GM12878 (cell line): ENCODE results near the gene INSRR. TPM values are rescaled to one million over a fixed set of nuclear protein-coding genes. Genes with fewer than 3 reads are reported as not detected.

Experiments
- ATAC-seq: fragments of 200-7000 bp; cut with Tn5 transposase; 3 replicates; pipeline ENCODE4 v1.9.1; 2020; ENCODE audit warnings: mild to moderate bottlenecking, moderate library complexity
- BruUV-seq: library from RNA; stranded (reverse); fragments of 400-500 nt; replicated peaks from 2 replicates; lab custom pipeline; 2021; lab: Mats Ljungman, UMichigan
- CTCF ChIA-PET: fragments of 300-600 bp; sonication (Branson Sonifier 250); formaldehyde crosslinking; extraction: SDS; loops from one replicate; lab custom pipeline; 2021; ENCODE audit warnings: inconsistent platforms; lab: Yijun Ruan, JAX
- POLR2A ChIA-PET: fragments of 350-600 bp; formaldehyde crosslinking; extraction: SDS; loops from one replicate; lab custom pipeline; 2021; ENCODE audit warnings: inconsistent platforms; lab: Charles Lee
- RAD21 ChIA-PET: fragments of 300-600 bp; sonication (Branson Sonifier 250); formaldehyde crosslinking; loops from one replicate; lab custom pipeline; 2023; ENCODE audit warnings: antibody characterized with exemption; ENCODE audit not compliant: unreplicated experiment; lab: Charles Lee
- SMC1A ChIA-PET: fragments of 300-600 bp; sonication (Branson Sonifier 250); formaldehyde crosslinking; loops from one replicate; lab custom pipeline; 2023; ENCODE audit not compliant: unreplicated experiment, uncharacterized antibody; lab: Charles Lee
- DNase-seq: peaks from one replicate; pipeline ENCODE4 v3.0.0-alpha.2; 2011; ENCODE audit warnings: low read depth, low spot score
- FAIRE-seq: peaks from 3 replicates; lab custom pipeline; 2011; peaks lifted over from hg19 to GRCh38; lab: Jason Lieb, UNC
- H2AFZ ChIP-seq: 2 replicates; pipeline ENCODE4 v1.6.0; 2011; ENCODE audit warnings: low read depth, low read length, control low read depth; ENCODE audit not compliant: control insufficient read depth
- H3K27ac ChIP-seq: 2 replicates; pipeline ENCODE4 v1.5.1; 2011; ENCODE audit warnings: control low read depth; ENCODE audit not compliant: control insufficient read depth, insufficient read depth
- H3K27me3 ChIP-seq, 2 experiments: replicated peaks in 1 of 2; 2 replicates each; pipeline versions ENCODE4 v1.6.0 to v1.6.1; 2011; ENCODE audit warnings: low read length in 1 of 2; ENCODE audit not compliant: control insufficient read depth in 2 of 2, insufficient read depth in 2 of 2
- H3K36me3 ChIP-seq, 2 experiments: 2 replicates each; pipeline ENCODE4 v1.5.1; 2011; ENCODE audit warnings: low read length in 1 of 2; ENCODE audit not compliant: control insufficient read depth in 2 of 2, insufficient read depth in 2 of 2
- H3K4me1 ChIP-seq: 2 replicates; pipeline ENCODE4 v1.6.1; 2011; ENCODE audit warnings: mild to moderate bottlenecking, low read length, moderate library complexity, mixed read lengths; ENCODE audit not compliant: control insufficient read depth, insufficient read depth
- H3K4me2 ChIP-seq: 2 replicates; pipeline ENCODE4 v1.6.0; 2011; ENCODE audit warnings: control low read depth; ENCODE audit not compliant: control insufficient read depth, insufficient read depth
- H3K4me3 ChIP-seq: fragments of 200-600 bp; sonication (generic); 2 replicates; pipeline ENCODE4 v1.5.1; 2016
- H3K79me2 ChIP-seq: 2 replicates; pipeline ENCODE4 v1.6.0; 2011; ENCODE audit warnings: low read length; ENCODE audit not compliant: control insufficient read depth, insufficient read depth
- H3K9ac ChIP-seq: 2 replicates; pipeline ENCODE4 v1.8.0; 2011; ENCODE audit warnings: low read length, control low read depth, mixed read lengths; ENCODE audit not compliant: control insufficient read depth, insufficient read depth
- H3K9me3 ChIP-seq: replicated peaks from 3 replicates; pipeline ENCODE4 v1.5.1; 2011; ENCODE audit warnings: mild to moderate bottlenecking, low read length; ENCODE audit not compliant: control insufficient read depth, insufficient read depth
- H4K20me1 ChIP-seq: 2 replicates; pipeline ENCODE4 v1.6.0; 2011; ENCODE audit not compliant: control insufficient read depth, insufficient read depth
- CEBPZ ChIP-seq: fragments of 150-350 bp; IDR thresholded peaks from 2 replicates; pipeline ENCODE4 v1.6.1; 2016; ENCODE audit warnings: low read depth, low read length
- WGBS: methylation state at CpG from one replicate; pipeline ENCODE4 v1.1.6; 2016; ENCODE audit warnings: low lambda C conversion rate; ENCODE audit not compliant: insufficient replicate concordance, insufficient coverage; ENCODE audit errors: missing lambda C conversion rate; 5-methylcytosine and 5-hydroxymethylcytosine counted together
- in situ Hi-C: fragments of 300-500 bp; cut with MboI; formaldehyde crosslinking; loops from 9 replicates; pipeline ENCODE4 v1.14.3; 2018; ENCODE audit warnings: mixed read lengths
- intact Hi-C: fragments of 100-400 bp; cut with micrococcal nuclease; formaldehyde crosslinking; loops from one replicate; pipeline ENCODE4 v1.14.2; 2022; ENCODE audit not compliant: unreplicated experiment
- polyA plus RNA-seq, 11 experiments: library from polyadenylated mRNA; depleted of rRNA in 4 of 11; unstranded in 6 of 11; stranded (reverse) in 5 of 11; fragments of >200 nt; fragmentation: Nextera tagmentation in 4 of 11; fragmentation: Illumina TruSeq in 1 of 11; extraction: Ambion mirVana in 4 of 11; extraction: Trizol in 1 of 11; gene quantifications; 1 replicate in 1 of 11; 2 replicates in 10 of 11; pipeline versions ENCODE4 v1.2.1 to v1.2.3, GENCODE V29; 2011 to 2016; ENCODE audit warnings: inconsistent platforms in 2 of 11, missing spikeins in 2 of 11, low read depth in 1 of 11
- total RNA-seq, 4 experiments: library from RNA; depleted of rRNA in 3 of 4; stranded (reverse); fragments of >200 nt in 3 of 4; fragmentation: Illumina TruSeq in 1 of 4; extraction: Trizol in 1 of 4; gene quantifications; 2 replicates each; pipeline versions ENCODE4 v1.2.1 to v1.2.3, GENCODE V29; 2013 to 2021
- TF ChIP-seq, protein P1 (sequence below): IDR thresholded peaks from 2 replicates; pipeline ENCODE4 v1.6.1; 2012; ENCODE audit warnings: low read depth, low read length, improper control_type of control experiment

The INSRR gene
- total and polyA plus RNA-seq, 10 of the 15 experiments (the other 5 are each of a cell fraction or from before 2014, with no cell fraction given), result 0.01 TPM; not detected in 9

DNA sequence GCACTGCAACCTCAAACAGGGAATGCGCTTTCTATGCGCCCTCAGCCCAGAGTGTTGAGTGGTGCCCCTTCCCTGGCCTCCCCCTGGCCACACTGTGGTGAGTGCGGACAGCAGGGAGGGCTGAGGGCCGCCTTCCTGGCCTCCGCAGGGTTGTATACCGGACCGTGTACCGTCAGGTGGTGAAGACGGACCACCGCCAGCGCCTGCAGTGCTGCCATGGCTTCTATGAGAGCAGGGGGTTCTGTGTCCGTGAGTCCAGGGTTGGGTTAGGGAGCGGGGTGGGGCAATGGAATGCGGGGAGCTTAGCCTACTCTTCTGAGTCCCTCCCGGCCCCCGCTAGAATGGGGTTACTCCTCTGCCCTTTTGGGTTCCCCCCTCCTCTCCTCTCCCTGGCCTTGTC is 46.3 kb upstream of the INSRR start:
- no peaks in the 10 kb centered on the region for H3K79me2 ChIP-seq
- POLR2A ChIA-PET, result no interaction called here
- BruUV-seq, result no TSS peak

More for the DNA sequence above, 46.3 kb upstream of the INSRR start:
- ATAC-seq (no peak), DNase-seq (no peak), FAIRE-seq (no peak)
- Histone ChIP-seq H3K27me3 (peaks cover 0 to 2% of the 10 kb centered on the region in 2 experiments; a peak in 3 of 4 replicates), H4K20me1 (no peaks in the 10 kb centered on the region), H3K4me1 (no peaks in the 10 kb centered on the region), H3K27ac (no peak overlapping the region), H3K4me2 (no peak overlapping the region), H3K36me3 (no peaks in the 10 kb centered on the region), H3K9ac (no peak overlapping the region), H3K9me3 (no peaks in the 10 kb centered on the region)
- in situ Hi-C loops, result no loop called here
- CTCF ChIA-PET, result no interaction called here
- intact Hi-C loops, result no loop called here
- WGBS, result 44% methylated on average over 16 of the region's 16 CpGs
- RAD21 ChIA-PET, result no interaction called here
- SMC1A ChIA-PET, result no interaction called here
- TF ChIP-seq, protein P1, sequence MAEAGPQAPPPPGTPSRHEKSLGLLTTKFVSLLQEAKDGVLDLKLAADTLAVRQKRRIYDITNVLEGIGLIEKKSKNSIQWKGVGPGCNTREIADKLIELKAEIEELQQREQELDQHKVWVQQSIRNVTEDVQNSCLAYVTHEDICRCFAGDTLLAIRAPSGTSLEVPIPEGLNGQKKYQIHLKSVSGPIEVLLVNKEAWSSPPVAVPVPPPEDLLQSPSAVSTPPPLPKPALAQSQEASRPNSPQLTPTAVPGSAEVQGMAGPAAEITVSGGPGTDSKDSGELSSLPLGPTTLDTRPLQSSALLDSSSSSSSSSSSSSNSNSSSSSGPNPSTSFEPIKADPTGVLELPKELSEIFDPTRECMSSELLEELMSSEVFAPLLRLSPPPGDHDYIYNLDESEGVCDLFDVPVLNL, result no peak
- no peak for TF ChIP-seq CEBPZ
- TF ChIP-seq, all 136 proteins: peak for 0
- Histone ChIP-seq H3K4me3 (no peak overlapping the region), H2AFZ (no peak overlapping the region)
